ENCODE measurements around the gene GRAP.

The GRAP gene

DNA sequence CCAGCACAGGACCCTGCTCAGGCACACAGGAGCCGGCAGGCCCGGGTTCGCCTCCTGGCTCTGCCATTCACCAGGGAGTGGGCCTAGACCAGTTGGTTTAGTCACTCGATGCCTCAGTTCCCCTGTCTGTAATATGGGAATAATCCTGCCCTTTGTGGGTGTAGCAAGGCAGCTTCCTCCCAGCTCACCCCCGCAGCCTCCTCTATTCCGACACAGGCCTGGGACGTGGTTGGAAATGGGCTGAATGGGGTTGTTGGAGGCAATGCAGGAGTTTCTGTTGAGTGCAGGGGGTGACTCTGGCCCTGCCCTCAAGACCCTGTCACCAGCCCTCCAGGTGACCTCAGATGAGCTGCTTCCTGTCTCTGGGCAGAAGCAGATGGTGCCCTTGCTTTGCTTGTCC is 75.0 kb downstream of the GRAP start:
- TF ChIP-seq, protein P1, sequence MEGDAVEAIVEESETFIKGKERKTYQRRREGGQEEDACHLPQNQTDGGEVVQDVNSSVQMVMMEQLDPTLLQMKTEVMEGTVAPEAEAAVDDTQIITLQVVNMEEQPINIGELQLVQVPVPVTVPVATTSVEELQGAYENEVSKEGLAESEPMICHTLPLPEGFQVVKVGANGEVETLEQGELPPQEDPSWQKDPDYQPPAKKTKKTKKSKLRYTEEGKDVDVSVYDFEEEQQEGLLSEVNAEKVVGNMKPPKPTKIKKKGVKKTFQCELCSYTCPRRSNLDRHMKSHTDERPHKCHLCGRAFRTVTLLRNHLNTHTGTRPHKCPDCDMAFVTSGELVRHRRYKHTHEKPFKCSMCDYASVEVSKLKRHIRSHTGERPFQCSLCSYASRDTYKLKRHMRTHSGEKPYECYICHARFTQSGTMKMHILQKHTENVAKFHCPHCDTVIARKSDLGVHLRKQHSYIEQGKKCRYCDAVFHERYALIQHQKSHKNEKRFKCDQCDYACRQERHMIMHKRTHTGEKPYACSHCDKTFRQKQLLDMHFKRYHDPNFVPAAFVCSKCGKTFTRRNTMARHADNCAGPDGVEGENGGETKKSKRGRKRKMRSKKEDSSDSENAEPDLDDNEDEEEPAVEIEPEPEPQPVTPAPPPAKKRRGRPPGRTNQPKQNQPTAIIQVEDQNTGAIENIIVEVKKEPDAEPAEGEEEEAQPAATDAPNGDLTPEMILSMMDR (IDR thresholded peaks at IDR 0.05; ENCODE audit: low read depth, low read length): no peak
- no peak for DNase-seq (ENCODE audit: low read depth in 2 of 2)

More for the DNA sequence above, 75.0 kb downstream of the GRAP start:
- H3K4me3 ChIP-seq (replicated peaks in 1 of 2; ENCODE audit: low read depth in 2 of 2, low read length in 2 of 2): no peak overlapping the region
